ENCODE results near the gene FXR2.
A peak's percentile ranks its signal among the peaks of the same experiment; 100 is the strongest.

GRCh38 chr17:7633093-7633492 lies 18.4 kb upstream of the FXR2 start:
- TF ChIP-seq CTCF (conservative IDR thresholded peaks at IDR 0.05; ENCODE audit: low read length): peak; percentile 10; the same call in 1 of the 2 replicates
- no peak for TF ChIP-seq EZH2phosphoT487 (IDR thresholded peaks at IDR 0.05; ENCODE audit: borderline replicate concordance, low read depth, low read length)
